Measurements from ENCODE around the gene ITPRID1. TPM values are rescaled to one million over a fixed set of nuclear protein-coding genes. Genes with fewer than 3 reads are reported as not detected.

ITPRID1 gene
- polyA plus RNA-seq, 1 donor (not counting 4 experiments of a cell fraction or from before 2014, with no cell fraction given), result not detected

GRCh38 chr7:31669461-31669860, 155.6 kb downstream of the ITPRID1 start:
- no peak overlapping the region for H3K9ac ChIP-seq (ENCODE audit: control insufficient read depth, extremely low read depth, insufficient read depth, low read length)
- H3K4me1 ChIP-seq (ENCODE audit: control insufficient read depth, extremely low read depth, insufficient read depth, low read length), result no peaks in the 10 kb centered on the region
- H3K4me3 ChIP-seq (ENCODE audit: control insufficient read depth in 2 of 3, extremely low read depth in 1 of 3, insufficient read depth in 2 of 3, low read depth in 1 of 3, low read length in 3 of 3), result no peak overlapping the region
- no peaks in the 10 kb centered on the region for H3K36me3 ChIP-seq (ENCODE audit: control insufficient read depth in 2 of 2, extremely low read depth in 1 of 2, insufficient read depth in 2 of 2, low read length in 2 of 2)
- no peak overlapping the region for H3K27ac ChIP-seq (ENCODE audit: control insufficient read depth, insufficient read depth, low read length)
- H3K9me1 ChIP-seq (ENCODE audit: control insufficient read depth, extremely low read depth, insufficient read depth, low read length), result no peaks in the 10 kb centered on the region
- H3K9me3 ChIP-seq (ENCODE audit: control insufficient read depth, low read depth, low read length), result no peaks in the 10 kb centered on the region
- dilution Hi-C loops (cut with MboI; ENCODE audit: extremely low pct_ligation_motif_present, low sequenced_read_pairs), result no loop called here
- H2AFZ ChIP-seq (ENCODE audit: control insufficient read depth, low read length), result no peak overlapping the region
- peaks cover 13% of the 10 kb centered on the region for H3K27me3 ChIP-seq (ENCODE audit: control insufficient read depth, extremely low read depth, insufficient read depth, low read length)
- H3K4me2 ChIP-seq (ENCODE audit: control insufficient read depth, extremely low read depth, insufficient read depth, low read depth, low read length), result no peak overlapping the region
- TF ChIP-seq CTCF (optimal IDR thresholded peaks at IDR 0.05 in 1 of 3, IDR thresholded peaks at IDR 0.05 in 1 of 3, conservative IDR thresholded peaks at IDR 0.05 in 1 of 3; ENCODE audit: extremely low read depth in 1 of 3, insufficient read depth in 2 of 3, low read length in 3 of 3), result no peak
- no peak for TF ChIP-seq EZH2 (IDR thresholded peaks at IDR 0.05; ENCODE audit: low read length)
- no peaks in the 10 kb centered on the region for H4K20me1 ChIP-seq (ENCODE audit: control insufficient read depth, extremely low read depth, insufficient read depth, low read length)
- H3K79me2 ChIP-seq (ENCODE audit: control insufficient read depth, insufficient read depth, low read length), result no peaks in the 10 kb centered on the region
- FAIRE-seq, result no peak
- DNase-seq (ENCODE audit: low read depth, low spot score), result no peak

- Histone ChIP-seq H3K9ac (ENCODE audit: control insufficient read depth, extremely low read depth, insufficient read depth, low read length) (no peak overlapping the region), H3K4me1 (ENCODE audit: control insufficient read depth, extremely low read depth, insufficient read depth, low read length) (no peaks in the 10 kb centered on the region), H2AFZ (ENCODE audit: control insufficient read depth, low read length) (no peak overlapping the region), H3K27me3 (ENCODE audit: control insufficient read depth, extremely low read depth, insufficient read depth, low read length) (peaks cover 3% of the 10 kb centered on the region), H3K4me2 (ENCODE audit: control insufficient read depth, extremely low read depth, insufficient read depth, low read depth, low read length) (no peak overlapping the region), H3K27ac (ENCODE audit: control insufficient read depth, insufficient read depth, low read length) (no peak overlapping the region), H3K36me3 (ENCODE audit: control insufficient read depth in 2 of 2, extremely low read depth in 1 of 2, insufficient read depth in 2 of 2, low read length in 2 of 2) (no peaks in the 10 kb centered on the region), H3K4me3 (ENCODE audit: control insufficient read depth in 2 of 3, extremely low read depth in 1 of 3, insufficient read depth in 2 of 3, low read depth in 1 of 3, low read length in 3 of 3) (no peak overlapping the region), H3K9me1 (ENCODE audit: control insufficient read depth, extremely low read depth, insufficient read depth, low read length) (no peaks in the 10 kb centered on the region), H3K9me3 (ENCODE audit: control insufficient read depth, low read depth, low read length) (no peaks in the 10 kb centered on the region), H4K20me1 (ENCODE audit: control insufficient read depth, extremely low read depth, insufficient read depth, low read length) (no peaks in the 10 kb centered on the region), H3K79me2 (ENCODE audit: control insufficient read depth, insufficient read depth, low read length) (no peaks in the 10 kb centered on the region)
- no peak for FAIRE-seq
- DNase-seq (ENCODE audit: low read depth, low spot score), result no peak
- dilution Hi-C loops (cut with MboI; ENCODE audit: extremely low pct_ligation_motif_present, low sequenced_read_pairs), result no loop called here
- TF ChIP-seq CTCF (optimal IDR thresholded peaks at IDR 0.05 in 1 of 3, IDR thresholded peaks at IDR 0.05 in 1 of 3, conservative IDR thresholded peaks at IDR 0.05 in 1 of 3; ENCODE audit: extremely low read depth in 1 of 3, insufficient read depth in 2 of 3, low read length in 3 of 3) (no peak), EZH2 (IDR thresholded peaks at IDR 0.05; ENCODE audit: low read length) (no peak)
These were observed 165.8 kb downstream of the ITPRID1 start for GRCh38 chr7:31679574-31680305.

Data from keratinocyte (primary cell).